Mucosa of rectum (tissue), 2 donors: ENCODE data around the gene METTL4.

Experiments
- H3K27ac ChIP-seq, 2 donors: one replicate each; pipeline ENCODE4 v1.7.0; 2013; ENCODE audit warnings: inconsistent platforms in 2 of 2, low read depth in 2 of 2, low read length in 2 of 2
- H3K27me3 ChIP-seq, 2 donors: one replicate each; pipeline ENCODE4 v1.7.0; 2013; ENCODE audit warnings: low read length in 2 of 2; ENCODE audit not compliant: control insufficient read depth in 2 of 2, insufficient read depth in 2 of 2
- H3K36me3 ChIP-seq, 2 donors: one replicate each; pipeline ENCODE4 v1.7.0; 2013; ENCODE audit warnings: low read length in 2 of 2; ENCODE audit not compliant: control insufficient read depth in 2 of 2, insufficient read depth in 2 of 2
- H3K4me1 ChIP-seq, 2 donors: one replicate each; pipeline ENCODE4 v1.7.0; 2013; ENCODE audit warnings: low read length in 2 of 2, mild to moderate bottlenecking in 1 of 2; ENCODE audit not compliant: control insufficient read depth in 2 of 2, insufficient read depth in 2 of 2
- H3K4me3 ChIP-seq, 2 donors: one replicate each; pipeline ENCODE4 v1.7.0; 2013; ENCODE audit warnings: low read length in 2 of 2
- H3K9ac ChIP-seq, 2 donors: one replicate each; pipeline ENCODE4 v1.7.0; 2013; ENCODE audit warnings: low read length in 2 of 2, low read depth in 1 of 2, mild to moderate bottlenecking in 1 of 2
- H3K9me3 ChIP-seq, 2 donors: one replicate each; pipeline ENCODE4 v1.7.0; 2013; ENCODE audit warnings: low read length in 2 of 2; ENCODE audit not compliant: control insufficient read depth in 2 of 2
- donor health status: healthy.
- donor health status: Normal muscosa, but diverticular disease.

Gene METTL4

DNA sequence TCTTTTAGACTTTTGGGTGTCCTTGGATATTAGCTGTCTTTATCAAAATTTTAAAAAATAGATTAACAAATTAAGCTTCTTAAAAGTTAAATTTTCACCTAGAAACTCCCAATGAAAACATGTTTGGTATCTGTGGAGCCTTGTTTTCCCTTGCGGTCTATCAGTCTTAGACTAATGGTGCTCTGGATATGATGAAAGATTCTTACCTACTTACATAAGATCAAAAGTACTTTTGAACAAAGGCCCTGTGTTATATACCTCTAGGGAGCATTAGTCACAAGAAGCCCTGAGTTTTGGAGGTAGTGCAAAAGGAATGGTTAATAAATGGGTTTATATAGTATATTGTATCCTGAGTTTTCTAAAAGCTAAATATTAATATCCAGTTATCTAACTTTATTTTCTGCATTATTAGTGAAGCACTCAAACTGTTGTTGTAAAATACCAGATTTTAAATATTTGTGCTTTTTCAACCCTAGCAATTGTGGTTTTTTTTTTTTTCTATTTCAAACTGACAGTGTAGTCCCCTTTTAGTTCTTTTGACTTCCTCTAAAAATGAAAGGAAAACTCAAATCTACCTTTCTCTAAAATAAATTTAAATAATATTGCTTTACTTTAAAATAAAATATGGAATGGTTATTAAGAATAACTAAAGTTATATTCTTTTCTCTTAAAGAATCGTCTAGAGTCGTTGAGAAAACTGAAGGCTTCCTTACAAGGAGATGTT is 18.2 kb upstream of the METTL4 start:
- peaks cover 0 to 3% of the 10 kb centered on the region in 2 donors for H3K36me3 ChIP-seq
- no peaks in the 10 kb centered on the region for H3K9me3 ChIP-seq
- H3K4me3 ChIP-seq = peak overlapping the region in 1 of 2 donors; percentile 6
- H3K27me3 ChIP-seq = no peaks in the 10 kb centered on the region
- H3K27ac ChIP-seq = peak overlapping the region in 1 of 2 donors; percentile 11
- no peak overlapping the region for H3K9ac ChIP-seq
- H3K4me1 ChIP-seq = no peaks in the 10 kb centered on the region

DNA sequence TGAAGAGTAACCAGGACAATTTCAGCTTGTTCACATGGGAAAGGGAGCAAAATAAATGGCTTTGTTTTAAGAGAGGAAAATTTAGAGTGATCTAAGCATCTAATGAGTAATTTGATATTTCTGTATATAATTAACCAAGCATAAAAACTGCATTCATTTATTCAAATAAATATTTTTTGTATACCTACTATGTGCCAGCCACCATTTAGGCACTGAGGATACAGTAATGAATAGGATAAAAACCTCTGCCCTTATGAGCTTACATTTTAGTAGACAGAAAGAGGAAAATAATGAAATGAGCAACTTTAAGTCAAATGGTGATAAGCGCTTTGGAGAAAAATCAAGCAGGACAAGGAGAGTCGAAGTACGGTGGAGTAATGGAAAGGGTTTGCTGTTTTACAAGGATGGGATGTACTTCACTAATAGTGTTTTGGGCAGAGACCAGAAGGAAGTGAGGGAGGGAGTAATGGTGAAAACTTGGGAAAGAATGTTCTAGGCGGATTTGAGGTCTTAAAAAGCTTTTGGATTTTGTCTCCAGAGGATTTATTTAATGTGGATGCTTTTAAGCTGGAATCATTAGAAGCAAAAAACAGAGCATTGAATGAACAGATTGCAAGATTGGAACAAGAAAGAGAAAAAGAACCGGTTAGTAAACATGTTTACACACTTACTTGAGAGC is 17.5 kb upstream of the METTL4 start:
- H3K9me3 ChIP-seq = no peaks in the 10 kb centered on the region
- no peak overlapping the region for H3K27ac ChIP-seq
- peaks cover 0 to 3% of the 10 kb centered on the region in 2 donors for H3K36me3 ChIP-seq
- H3K4me3 ChIP-seq = no peak overlapping the region
- H3K4me1 ChIP-seq = no peaks in the 10 kb centered on the region
- no peak overlapping the region for H3K9ac ChIP-seq
- no peaks in the 10 kb centered on the region for H3K27me3 ChIP-seq

DNA sequence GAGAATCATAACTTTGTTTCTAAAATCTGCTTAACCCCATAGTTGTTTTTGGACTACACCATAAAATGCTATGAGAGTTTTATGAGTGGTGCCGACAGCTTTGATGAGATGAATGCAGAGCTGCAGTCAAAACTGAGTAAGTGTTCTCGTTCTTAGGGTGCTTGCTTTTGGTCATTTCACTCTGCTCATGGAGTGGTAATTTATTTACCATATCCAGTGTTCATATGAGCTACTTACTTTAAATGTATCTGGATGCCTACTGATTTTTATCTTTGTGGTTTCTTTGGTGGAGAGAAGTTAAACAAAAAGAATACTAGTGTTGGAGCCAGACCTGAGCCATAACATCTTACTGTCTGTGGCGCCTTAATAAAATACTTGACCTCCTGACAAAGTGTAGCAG is 16.5 kb upstream of the METTL4 start:
- no peaks in the 10 kb centered on the region for H3K4me1 ChIP-seq
- peaks cover 0 to 3% of the 10 kb centered on the region in 2 donors for H3K36me3 ChIP-seq
- no peak overlapping the region for H3K4me3 ChIP-seq
- H3K9ac ChIP-seq = no peak overlapping the region
- H3K27me3 ChIP-seq = no peaks in the 10 kb centered on the region
- no peak overlapping the region for H3K27ac ChIP-seq
- H3K9me3 ChIP-seq = no peaks in the 10 kb centered on the region

DNA sequence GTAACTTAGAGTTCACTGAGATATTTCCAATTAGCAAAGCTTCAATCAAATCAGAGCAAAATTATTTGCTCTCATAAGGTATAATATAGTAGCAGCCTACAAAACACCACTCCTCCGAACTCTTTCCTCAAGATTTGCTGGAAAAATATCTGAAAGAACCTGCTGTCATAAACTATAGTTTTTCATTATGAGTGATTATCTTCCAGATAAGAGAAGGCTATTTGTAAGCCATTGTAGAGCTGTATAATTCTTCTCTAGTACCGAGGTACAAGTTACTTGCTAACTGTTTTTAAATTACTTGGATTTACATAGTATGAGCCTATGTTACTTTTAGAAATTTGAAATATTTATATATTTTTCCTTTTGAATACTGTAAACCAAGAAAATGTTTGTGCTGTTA is 2.1 kb upstream of the METTL4 start:
- no peaks in the 10 kb centered on the region for H3K27me3 ChIP-seq
- no peak overlapping the region for H3K4me3 ChIP-seq
- no peak overlapping the region for H3K9ac ChIP-seq
- peaks cover 7 to 17% of the 10 kb centered on the region in 2 donors for H3K4me1 ChIP-seq
- H3K27ac ChIP-seq = no peak overlapping the region
- H3K36me3 ChIP-seq = no peaks in the 10 kb centered on the region
- no peaks in the 10 kb centered on the region for H3K9me3 ChIP-seq

DNA sequence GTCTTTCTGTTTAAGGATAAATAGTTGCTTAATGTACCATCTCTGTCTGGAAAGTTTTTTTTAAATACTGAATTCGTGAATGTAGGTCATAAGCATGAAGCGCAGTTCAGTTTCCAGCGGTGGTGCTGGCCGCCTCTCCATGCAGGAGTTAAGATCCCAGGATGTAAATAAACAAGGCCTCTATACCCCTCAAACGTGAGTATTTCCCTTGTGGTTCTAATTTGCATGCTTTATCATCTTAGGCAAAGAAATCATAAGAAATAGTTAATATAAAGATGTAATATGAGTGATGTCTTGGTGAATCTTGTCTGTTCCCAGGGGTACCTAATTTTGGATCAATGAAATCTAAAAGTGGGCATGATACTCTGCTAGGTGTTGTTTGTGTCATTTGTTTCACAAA is 1.6 kb upstream of the METTL4 start:
- no peaks in the 10 kb centered on the region for H3K9me3 ChIP-seq

DNA sequence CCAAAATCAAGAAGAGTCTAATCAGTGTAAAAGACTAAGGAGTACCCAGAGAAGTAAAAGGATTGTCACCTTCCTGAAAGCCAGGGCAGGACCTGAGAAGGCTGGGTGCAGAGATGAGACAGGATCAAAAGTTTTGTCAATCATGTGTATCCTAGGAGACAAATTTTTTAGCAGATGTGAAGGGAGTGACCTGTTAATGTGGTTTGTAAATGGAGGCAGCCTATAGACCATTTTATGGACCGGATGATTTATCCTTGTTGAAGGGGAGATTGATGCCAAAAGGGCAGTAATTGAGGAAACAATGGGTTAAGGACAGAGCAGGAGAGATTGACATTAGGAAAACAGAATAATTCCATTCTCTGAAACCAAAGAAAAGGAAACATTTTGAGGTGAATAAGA is 865 bp upstream of the METTL4 start:
- no peaks in the 10 kb centered on the region for H3K27me3 ChIP-seq
- peaks cover 7 to 17% of the 10 kb centered on the region in 2 donors for H3K4me1 ChIP-seq
- H3K27ac ChIP-seq = no peak overlapping the region
- no peaks in the 10 kb centered on the region for H3K9me3 ChIP-seq
- peak overlapping the region; percentile 94 to 95 for H3K4me3 ChIP-seq
- H3K9ac ChIP-seq = peak overlapping the region; percentile 90 to 91
- H3K36me3 ChIP-seq = no peaks in the 10 kb centered on the region

More for the DNA sequence above, 1.6 kb upstream of the METTL4 start:
- no peaks in the 10 kb centered on the region for H3K36me3 ChIP-seq
- no peak overlapping the region for H3K9ac ChIP-seq
- H3K27me3 ChIP-seq = no peaks in the 10 kb centered on the region
- H3K4me1 ChIP-seq = peaks cover 7 to 17% of the 10 kb centered on the region in 2 donors
- no peak overlapping the region for H3K27ac ChIP-seq
- H3K4me3 ChIP-seq = peak overlapping the region in 1 of 2 donors; percentile 95

DNA sequence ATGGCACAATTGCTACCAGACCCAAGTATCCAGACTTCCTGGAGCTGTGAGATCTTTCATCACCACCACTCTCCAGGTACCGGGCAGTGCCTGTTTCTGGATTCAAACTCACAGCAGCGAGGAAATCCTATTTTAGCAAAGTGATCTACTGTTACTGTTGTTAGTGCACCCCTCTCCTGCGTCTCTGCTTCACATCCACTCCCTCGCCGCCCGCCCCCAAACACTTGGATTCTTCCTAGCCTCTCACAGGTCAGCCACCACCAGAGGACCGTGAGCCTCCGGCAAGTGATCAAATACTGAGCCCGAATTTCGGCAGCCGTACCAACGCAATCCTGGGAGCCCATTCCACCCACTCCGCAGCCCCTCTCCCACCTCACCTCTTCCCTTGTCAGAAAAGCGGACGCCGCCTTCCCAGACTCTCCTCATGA is 519 bp downstream of the METTL4 start:
- peaks cover 0 to 6% of the 10 kb centered on the region in 2 donors for H3K36me3 ChIP-seq
- no peaks in the 10 kb centered on the region for H3K27me3 ChIP-seq
- peak overlapping the region; percentile 90 to 91 for H3K9ac ChIP-seq
- H3K4me1 ChIP-seq = peaks cover 7 to 17% of the 10 kb centered on the region in 2 donors
- H3K9me3 ChIP-seq = no peaks in the 10 kb centered on the region
- peak overlapping the region; percentile 94 to 95 for H3K4me3 ChIP-seq
- H3K27ac ChIP-seq = peak overlapping the region; percentile 89 to 92

DNA sequence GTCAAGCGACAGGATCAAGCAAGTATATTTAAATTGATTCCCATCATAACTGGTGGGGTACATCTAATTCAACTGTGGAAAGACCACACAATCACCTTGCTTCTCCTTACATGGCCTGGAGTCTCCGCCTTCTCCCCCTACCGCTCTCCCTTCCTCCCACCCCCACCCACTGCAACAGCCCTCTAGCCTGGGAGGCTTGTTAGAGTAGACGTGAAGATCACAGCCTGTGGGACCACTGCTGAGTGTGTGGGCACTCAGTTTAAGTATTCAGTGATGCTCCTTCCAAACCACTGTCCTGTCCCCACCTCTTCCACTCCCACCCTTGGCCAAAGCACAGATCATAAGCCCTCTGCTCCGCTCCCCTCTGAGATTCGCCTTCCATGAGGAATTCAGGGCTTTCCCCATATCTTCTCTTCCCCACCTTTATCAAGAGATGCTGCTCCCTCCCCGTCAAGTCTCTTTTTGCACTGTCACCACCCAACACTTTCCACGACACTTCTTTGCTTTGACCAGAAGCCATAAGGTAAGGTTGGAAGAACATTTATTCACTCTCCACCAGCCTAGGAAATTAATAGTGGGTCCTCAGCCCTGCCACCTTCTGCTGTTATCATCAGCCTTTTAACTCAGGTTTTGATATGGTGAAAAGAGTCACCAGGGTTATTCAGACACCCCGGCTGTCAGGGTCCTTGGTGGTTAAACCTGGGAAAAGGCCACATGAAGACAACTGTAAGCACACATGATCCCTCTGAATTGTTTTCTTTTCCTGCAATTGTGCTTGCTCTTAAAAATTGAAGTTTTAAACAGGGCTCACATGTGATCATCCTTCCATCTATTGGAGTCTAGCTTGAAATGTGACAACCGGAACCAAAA is 1.7 kb downstream of the METTL4 start:
- Histone ChIP-seq H3K4me3 (peak overlapping the region in 1 of 2 donors; percentile 95), H3K27ac (no peak overlapping the region), H3K27me3 (no peaks in the 10 kb centered on the region), H3K9me3 (no peaks in the 10 kb centered on the region), H3K9ac (peak overlapping the region in 1 of 2 donors; percentile 90), H3K4me1 (peaks cover 7 to 17% of the 10 kb centered on the region in 2 donors), H3K36me3 (peaks cover 0 to 8% of the 10 kb centered on the region in 2 donors)

DNA sequence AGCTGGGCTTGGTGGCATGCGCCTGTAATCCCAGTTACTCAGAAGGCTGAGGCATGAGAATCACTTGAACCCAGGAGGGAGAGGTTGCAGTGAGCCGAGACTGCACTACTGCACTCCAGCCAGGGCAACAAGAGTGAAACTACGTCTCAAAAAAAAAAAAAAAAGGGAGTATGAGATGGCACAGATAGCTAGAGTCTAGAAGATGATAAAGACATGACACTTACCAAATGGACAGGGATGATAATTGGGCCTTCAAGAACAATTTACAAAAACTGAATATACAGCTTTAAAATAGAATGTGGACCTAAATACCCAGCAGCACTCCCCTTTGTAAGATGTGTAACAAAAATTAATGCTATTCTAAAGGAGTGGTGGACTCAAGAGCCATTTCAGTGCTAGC is 2.7 kb downstream of the METTL4 start:
- no peak overlapping the region for H3K27ac ChIP-seq
- H3K4me3 ChIP-seq = no peak overlapping the region
- peaks cover 0 to 8% of the 10 kb centered on the region in 2 donors for H3K36me3 ChIP-seq
- no peak overlapping the region for H3K9ac ChIP-seq
- no peaks in the 10 kb centered on the region for H3K9me3 ChIP-seq
- H3K4me1 ChIP-seq = peaks cover 7 to 17% of the 10 kb centered on the region in 2 donors
- no peaks in the 10 kb centered on the region for H3K27me3 ChIP-seq
